Omental fat pad (tissue), 4 donors: ENCODE results near the gene PGBD5. TPM values are rescaled to one million over a fixed set of nuclear protein-coding genes. Genes with fewer than 3 reads are reported as not detected.

Source experiments
- ATAC-seq: fragments of 150-250 bp; one replicate; pipeline ENCODE4 v1.9.1; 2016; ENCODE audit warnings: mild to moderate bottlenecking, moderate library complexity; ENCODE audit not compliant: low FRiP score
- DNase-seq: peaks from one replicate; pipeline ENCODE4 v3.0.0-alpha.2; 2019; ENCODE audit warnings: low spot score
- CTCF ChIP-seq, 3 donors: fragments of 450-650 bp; IDR thresholded peaks; one replicate each; pipeline ENCODE4 v1.5.1; 2016 to 2017; ENCODE audit warnings: antibody characterized with exemption in 3 of 3, mild to moderate bottlenecking in 3 of 3, moderate library complexity in 2 of 3
- total RNA-seq, 4 donors: library from RNA; depleted of rRNA; stranded (reverse); fragments of >200 nt; gene quantifications; one replicate each; pipeline ENCODE4 v1.1.0, GENCODE V29; 2016

PGBD5 gene
- total RNA-seq, 4 donors from 2014 or later, result 0.37 to 1.4 (median 0.60) TPM; not detected in 1

- ATAC-seq (no peak), DNase-seq (no peak)
- no peak for TF ChIP-seq CTCF (IDR thresholded peaks at IDR 0.05)
Measured at GRCh38 chr1:230403442-230403841, 22.7 kb downstream of the PGBD5 start.

- no peak for TF ChIP-seq CTCF (IDR thresholded peaks at IDR 0.05)
- DNase-seq (no peak), ATAC-seq (no peak)
Measured at GRCh38 chr1:230401763-230402294, 24.3 kb downstream of the PGBD5 start.

- ATAC-seq (no peak), DNase-seq (no peak)
- TF ChIP-seq CTCF (IDR thresholded peaks at IDR 0.05), result no peak
Measured at GRCh38 chr1:230401101-230401500, 25.0 kb downstream of the PGBD5 start.

GRCh38 chr1:230400007-230400344 is 26.2 kb downstream of the PGBD5 start:
- DNase-seq, result no peak
- ATAC-seq, result no peak
- TF ChIP-seq CTCF (IDR thresholded peaks at IDR 0.05), result no peak

- no peak for ATAC-seq
- TF ChIP-seq CTCF (IDR thresholded peaks at IDR 0.05), result no peak
- no peak for DNase-seq
Measured at GRCh38 chr1:230399321-230400006, 26.7 kb downstream of the PGBD5 start.

GRCh38 chr1:230398856-230399255 is 27.3 kb downstream of the PGBD5 start:
- no peak for DNase-seq
- TF ChIP-seq CTCF (IDR thresholded peaks at IDR 0.05), result no peak
- ATAC-seq, result no peak

GRCh38 chr1:230396966-230397365 is 29.2 kb downstream of the PGBD5 start:
- no peak for ATAC-seq
- no peak for DNase-seq
- no peak for TF ChIP-seq CTCF (IDR thresholded peaks at IDR 0.05)
